ENCODE results near the gene RPS6KA2. TPM values are rescaled to one million over a fixed set of nuclear protein-coding genes. Genes with fewer than 3 reads are reported as not detected.

Gene RPS6KA2
- total RNA-seq, 1 donor = 4.6 TPM

DNA sequence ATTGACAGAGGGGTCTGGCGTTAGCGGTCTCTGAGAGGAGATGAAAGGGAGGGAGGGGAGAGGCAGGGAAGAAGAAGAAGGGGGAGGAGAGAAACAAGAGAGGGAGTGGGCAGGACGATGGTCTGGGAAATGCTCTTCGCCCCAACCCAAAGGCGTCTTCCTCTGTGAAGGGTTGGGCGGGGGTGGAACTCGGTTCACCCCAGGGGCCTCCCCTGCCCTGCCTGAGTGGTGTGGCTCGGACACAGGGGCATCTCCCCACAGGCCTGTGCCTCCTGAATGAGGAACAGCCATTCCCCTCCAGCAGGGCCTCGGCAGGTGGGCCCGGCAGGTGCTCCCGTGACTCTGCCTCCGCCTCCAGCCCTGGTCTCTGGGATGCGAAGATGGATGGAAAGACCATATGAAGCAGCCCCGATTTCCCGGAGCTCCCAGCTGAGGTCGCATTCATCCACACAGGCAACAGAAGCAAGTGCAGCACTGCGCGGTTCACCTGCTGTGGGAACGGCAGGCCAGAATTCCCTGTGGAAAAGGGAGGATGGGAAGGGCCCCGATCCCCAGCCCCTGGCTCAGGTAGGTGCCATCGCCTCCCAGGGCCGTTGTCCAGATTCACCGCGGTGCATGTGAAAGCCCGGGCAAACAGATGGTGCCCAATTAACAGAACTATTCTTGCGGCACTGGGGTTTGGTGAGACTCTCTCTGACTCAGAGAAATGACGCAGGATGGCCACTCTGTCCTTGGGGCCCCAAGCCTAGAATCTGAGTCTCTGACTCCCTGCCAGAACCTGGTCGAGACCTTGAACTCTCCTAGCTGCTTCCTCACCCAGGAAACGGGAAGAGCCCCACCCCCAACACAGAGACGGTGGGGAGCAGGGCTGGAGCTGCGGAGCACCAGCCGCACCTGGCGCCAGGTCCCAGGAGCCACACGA lies 29.4 kb upstream of the RPS6KA2 start:
- peak in 1 of 3 donors; percentile 27 for DNase-seq (ENCODE audit: low read depth in 2 of 3, low spot score in 2 of 3)

DNA sequence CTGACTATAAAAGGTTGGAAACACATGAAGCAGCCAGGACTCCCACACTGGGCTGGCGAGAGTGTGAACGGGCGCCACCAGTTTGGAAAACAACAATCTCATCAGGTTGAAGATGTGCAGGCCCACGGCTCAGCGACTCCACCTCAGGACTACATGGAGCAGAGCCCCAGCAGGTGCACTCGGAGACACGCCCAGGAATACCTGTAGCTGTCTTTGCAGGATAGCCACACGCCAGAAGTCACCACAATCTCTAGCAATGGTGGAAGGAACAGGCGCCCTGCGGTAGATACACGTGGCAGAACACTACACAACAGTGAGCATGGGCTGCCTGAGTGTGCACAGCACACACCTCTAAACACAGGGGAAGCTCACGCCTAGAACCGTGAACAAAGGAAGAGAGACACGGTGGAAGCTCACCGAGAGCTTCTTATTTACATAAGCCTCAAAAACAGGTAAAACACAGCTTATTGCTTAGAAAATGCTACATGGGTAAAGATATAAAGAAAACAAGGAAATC lies 28.7 kb upstream of the RPS6KA2 start:
- no peak for DNase-seq (ENCODE audit: low read depth in 2 of 3, low spot score in 2 of 3)

DNA sequence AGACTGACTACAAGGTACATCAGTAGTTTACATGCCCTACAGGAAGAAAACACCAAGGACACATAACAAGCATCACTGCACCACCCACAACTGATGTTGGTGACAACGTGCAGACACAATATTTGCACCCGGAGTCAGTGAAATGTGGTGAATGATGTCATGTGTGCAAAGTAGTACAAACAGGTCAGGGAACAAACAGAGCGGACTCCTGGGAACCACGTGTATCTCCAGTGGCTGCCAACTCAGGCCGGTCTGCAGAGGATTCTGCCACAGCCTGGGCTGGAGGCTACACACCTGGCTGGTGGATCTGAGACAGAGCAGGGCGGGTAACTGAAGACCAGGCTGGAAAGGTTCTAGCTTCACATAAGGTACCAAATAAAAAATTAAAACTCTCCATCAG lies 28.2 kb upstream of the RPS6KA2 start:
- no peak for DNase-seq (ENCODE audit: low read depth in 2 of 3, low spot score in 2 of 3)

DNA sequence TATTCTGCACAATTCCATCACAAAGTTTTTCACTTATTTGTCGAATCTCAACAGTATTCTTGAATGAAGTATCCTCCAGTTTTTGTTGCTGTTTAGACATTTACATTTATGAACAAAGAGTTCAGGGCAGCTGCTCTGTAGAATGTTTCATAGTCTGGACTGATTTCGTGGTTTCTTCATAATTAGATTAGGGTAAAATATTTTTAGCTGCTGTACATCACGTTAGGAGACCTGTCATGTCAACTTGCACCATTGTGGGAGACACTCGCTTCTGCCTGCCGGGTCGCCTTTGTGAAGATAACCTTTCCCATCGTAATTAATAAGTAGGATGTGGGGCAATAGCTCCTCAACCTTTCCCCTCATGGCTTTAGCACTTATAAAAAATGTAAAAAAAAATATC lies 27.5 kb upstream of the RPS6KA2 start:
- no peak for DNase-seq (ENCODE audit: low read depth in 2 of 3, low spot score in 2 of 3)

DNA sequence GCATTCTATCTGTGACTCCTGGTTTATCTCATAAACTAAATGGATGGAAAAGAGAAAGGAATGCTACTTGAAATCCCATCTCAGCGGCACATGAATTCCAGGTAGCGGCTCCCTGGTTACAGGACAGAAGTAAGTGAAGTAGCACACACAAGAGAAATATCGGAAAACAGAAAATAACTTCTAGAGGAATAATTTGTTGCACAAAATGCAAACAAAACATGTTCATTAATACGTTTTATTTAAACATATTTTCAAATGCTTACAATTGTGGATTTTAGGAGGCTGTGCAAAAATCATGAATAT lies 26.5 kb upstream of the RPS6KA2 start:
- DNase-seq (ENCODE audit: low read depth in 2 of 3, low spot score in 2 of 3) = no peak

DNA sequence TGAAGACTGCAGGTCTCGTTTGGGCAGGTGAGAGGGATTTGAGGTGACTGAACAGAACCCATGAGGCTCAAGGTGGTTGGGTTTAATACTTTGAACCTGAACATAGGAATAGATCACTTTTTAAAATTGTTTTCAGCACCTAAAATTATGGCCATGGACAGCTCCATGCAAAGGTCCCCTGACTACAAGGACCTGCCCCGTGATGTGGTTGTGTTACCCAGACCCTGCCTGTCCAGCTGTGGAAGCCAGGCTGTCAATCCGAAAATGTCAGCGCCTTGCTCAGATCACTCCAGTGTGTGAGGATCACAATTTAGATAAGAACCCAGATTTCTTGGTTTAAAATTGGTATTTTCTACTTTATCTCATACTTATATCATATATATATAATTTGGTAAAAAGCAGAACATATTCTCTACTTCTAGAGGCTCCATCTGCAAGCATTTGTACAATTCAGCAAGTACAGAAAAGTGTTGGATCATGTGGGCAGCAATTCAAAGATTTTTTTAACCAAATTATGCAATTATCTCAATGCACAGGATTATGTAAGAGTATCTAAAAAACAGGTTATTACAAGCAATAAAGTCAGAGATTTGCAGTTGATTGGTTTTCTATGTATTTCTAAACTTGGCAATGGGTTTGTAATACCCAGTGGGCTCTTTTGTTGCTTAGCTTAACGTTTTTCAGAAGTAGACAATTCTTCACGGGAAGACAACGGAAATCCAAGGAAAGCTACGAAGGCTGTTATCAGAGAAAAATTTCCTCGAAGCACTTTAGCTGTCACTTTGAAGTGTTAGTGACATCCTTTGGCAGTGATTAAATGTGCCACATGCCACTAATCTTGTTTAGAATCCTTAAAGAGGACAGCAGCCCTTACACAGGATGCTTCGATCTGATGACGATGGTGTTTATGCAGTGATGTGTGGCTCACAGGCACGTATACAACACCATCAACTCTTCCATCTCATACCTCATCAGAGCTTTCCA lies 24.1 kb upstream of the RPS6KA2 start:
- no peak for DNase-seq (ENCODE audit: low read depth in 2 of 3, low spot score in 2 of 3)

DNA sequence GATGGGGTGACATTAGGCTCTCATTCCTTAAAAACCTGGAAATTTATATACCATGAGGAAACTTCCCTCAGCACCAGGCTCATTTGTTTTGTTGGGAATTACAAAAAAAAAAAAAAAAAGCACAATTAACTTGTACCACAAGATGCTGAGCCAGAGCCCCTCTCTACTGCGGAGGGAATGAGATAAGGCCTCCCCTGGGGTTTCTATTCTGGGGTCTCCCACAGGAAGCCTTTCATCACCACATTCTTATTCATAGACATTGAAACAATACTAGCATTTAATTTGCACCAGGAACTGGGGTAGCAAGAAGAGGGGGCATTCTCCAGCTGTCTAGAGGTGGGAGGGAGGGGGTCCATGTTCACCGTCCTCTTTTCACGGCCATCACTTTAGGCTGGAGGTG lies 23.0 kb upstream of the RPS6KA2 start:
- no peak for DNase-seq (ENCODE audit: low read depth in 2 of 3, low spot score in 2 of 3)

DNA sequence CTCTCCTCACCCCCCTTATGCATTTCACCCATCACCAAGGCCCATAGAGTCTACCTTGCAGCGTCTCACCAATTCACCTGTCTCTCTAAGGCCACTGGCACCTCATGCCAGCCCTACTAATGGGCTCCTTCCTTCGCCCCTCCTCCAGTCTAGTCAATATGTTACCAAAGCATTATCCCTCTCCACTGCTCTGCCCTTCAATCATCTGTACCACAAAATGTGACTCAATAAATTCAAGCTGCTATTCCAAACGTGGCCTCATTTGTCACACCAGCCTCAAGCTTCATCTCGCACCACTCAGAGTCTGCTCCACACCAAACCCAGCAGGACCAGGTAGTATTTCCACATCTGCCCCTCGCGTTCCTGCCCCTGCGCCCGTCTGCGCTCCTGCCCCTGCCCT lies 21.8 kb upstream of the RPS6KA2 start:
- DNase-seq (ENCODE audit: low read depth in 2 of 3, low spot score in 2 of 3) = no peak

DNA sequence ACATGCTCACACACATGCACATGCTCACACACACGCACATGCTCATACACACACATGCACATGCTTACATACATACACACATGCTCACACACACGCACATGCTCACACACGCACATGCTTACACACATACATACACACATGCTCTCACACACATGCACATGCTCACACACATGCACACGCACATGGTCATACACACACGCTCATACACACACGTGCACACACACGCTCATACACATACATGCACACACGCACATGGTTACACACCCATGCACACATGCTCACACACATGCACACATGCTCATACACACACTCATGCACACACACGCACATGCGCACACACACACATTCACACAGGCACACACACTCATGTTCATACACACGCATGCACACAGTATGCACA lies 20.8 kb upstream of the RPS6KA2 start:
- no peak for DNase-seq (ENCODE audit: low read depth in 2 of 3, low spot score in 2 of 3)

DNA sequence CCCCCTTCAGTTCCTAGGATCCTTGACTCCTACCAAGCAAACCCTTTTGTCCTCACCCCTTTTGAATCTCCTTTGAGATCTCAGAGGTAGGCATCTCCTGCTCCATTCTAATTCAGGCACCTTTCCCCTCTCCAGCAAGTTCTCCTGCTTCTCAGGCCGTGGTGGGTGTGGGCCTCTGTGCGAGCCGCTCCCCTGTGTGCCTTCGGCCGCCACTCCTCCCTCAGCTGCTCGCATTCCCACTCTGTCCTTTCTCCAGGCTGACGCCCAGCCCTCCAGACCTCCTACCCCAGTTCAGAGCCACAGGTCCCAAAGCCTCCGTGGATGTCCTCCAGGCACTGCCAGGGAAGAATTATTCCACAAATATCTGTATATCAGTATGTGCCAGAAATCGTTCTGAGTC lies 19.7 kb upstream of the RPS6KA2 start:
- DNase-seq (ENCODE audit: low read depth in 2 of 3, low spot score in 2 of 3) = no peak

DNA sequence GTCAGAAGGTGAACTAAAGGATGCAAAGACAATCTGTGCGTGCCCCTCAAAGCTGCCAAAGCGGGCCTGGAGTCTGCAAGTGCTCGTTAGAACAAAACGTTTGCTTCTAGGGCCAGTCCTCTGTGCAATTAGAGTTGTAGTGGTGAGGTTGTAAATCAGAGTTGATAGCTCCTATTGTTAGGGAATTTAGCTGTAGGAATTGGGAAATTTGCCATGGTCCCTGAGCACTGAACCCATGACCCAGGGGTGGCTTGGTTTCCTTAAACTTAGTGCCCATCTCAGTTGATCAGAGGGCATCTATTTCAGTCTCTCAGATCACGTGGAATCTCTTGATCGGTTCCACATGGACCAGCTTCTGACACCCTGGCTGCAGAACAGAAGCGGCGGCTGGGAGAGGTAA lies 18.8 kb upstream of the RPS6KA2 start:
- DNase-seq (ENCODE audit: low read depth in 2 of 3, low spot score in 2 of 3) = no peak

DNA sequence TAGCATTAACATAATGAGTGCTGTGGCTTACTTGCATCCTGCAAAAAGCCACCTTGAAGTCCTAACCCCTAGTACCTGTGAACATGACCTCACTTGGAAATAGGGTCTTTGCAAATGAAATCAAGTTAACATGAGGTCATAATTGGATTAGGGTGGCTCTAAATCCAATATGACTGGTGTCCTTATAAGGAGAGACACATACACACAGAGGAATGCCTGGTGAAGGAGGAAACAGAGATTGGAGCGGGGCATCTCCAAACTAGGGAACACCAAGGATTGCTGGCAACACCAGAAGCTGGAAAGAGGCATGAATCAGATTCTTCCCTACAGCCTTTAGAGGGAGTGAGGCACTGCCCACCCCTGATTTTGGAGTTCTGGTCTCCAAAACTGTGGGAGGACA lies 17.6 kb upstream of the RPS6KA2 start:
- no peak for DNase-seq (ENCODE audit: low read depth in 2 of 3, low spot score in 2 of 3)

DNA sequence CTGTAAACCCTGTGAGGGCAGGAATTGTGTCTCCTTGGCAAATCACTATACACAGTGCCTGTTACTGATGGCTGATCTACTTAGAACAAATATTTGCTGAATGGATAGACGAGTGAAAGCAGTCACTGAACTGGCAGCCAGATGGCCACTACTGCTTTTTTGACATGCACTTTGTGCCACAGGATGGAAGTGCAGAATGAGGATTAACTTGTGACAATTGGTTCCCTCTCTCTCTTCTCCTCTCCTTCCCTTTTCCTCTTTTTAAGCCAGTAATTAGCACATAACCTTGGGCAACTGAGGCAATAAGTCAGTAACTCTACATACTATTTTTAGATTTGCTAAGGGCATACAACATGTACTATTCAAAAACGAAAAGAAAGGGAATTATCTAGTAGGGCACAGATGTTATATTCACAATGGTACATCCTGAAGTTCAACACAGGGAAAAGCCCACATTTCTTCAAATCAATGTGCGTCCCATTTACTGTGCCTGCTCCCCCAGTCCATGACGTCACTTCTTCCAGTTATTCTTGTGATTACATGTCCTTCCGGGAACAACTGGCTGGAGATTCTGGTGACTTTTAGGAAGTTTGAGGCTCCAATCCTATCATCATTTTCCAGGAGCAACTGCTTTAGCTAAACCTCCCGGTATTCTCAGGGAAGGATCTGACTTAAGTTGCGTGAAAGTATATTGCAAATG lies 17.0 kb upstream of the RPS6KA2 start:
- no peak for DNase-seq (ENCODE audit: low read depth in 2 of 3, low spot score in 2 of 3)

DNA sequence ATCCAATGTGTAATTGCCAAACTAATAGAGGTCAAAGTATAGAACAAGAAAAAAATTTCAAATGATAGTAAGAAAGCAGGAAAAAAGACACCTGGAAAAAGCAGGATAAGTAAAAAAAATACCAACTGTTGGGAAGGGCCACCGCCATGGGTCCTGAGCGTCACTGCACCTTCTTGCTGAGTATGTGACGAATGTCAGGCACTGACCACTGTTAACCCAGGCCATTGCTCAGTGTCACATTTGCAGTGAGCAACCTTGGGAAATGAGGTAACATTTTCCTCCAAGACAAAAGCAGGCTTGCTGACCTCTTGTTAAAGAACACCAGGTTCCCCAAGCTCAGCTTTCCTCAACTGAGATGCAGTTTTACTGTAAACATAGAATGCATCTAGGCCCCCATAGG lies 15.6 kb upstream of the RPS6KA2 start:
- DNase-seq (ENCODE audit: low read depth in 2 of 3, low spot score in 2 of 3) = no peak

DNA sequence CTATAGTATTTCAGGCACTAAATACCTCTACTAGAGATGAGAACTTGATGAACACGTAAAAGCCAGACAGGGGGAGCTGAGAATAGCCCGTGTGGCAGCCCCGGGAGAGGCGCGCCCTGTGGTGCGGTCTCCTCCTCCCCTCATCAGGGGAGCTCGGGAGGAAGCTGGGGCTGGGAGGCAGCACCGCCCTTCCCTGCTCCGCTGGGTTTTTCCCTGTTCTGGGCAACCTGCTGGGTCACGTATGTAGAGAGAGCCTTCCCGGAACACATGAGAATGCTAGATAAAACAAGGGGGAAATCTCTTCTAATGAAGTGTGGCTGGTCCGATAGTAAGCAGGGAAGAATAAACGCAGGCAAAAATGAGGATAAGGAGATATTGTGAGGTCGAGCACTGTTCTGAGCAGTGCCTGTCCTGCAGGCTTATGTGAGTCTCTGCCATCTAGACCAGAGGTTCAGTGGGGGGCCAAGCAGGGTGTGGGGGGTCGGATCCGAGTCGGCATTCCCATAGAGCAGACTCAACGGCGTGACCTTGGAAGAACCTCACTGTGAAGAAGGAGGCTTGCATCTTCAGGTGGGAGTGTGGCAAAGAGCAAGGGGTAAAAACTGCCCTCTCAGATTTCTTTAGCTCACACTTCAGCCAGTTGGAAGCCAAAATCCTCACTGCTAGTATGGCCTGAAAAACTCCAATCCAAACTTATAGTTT lies 13.4 kb upstream of the RPS6KA2 start:
- DNase-seq (ENCODE audit: low read depth in 2 of 3, low spot score in 2 of 3) = peak in 2 of 3 donors; percentile 22 to 36

DNA sequence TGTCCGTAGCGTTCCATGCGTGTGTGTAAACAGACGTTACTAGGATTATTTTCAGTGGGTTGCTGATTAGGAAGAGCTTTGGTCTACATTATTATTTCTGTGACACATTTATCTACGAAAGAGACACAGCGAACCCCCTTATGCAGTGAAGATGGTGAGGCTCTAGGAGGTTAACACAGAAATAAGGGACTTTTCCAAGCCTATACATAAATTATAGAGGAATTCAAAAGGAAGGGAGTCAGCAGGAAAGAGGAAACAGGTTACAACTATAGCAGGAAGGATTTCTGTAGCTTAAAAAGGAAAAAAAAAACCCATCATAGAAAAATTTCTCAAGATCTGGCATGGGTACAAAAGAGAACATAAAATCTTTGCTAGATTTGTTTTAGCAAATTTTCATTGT lies 12.9 kb upstream of the RPS6KA2 start:
- no peak for DNase-seq (ENCODE audit: low read depth in 2 of 3, low spot score in 2 of 3)

DNA sequence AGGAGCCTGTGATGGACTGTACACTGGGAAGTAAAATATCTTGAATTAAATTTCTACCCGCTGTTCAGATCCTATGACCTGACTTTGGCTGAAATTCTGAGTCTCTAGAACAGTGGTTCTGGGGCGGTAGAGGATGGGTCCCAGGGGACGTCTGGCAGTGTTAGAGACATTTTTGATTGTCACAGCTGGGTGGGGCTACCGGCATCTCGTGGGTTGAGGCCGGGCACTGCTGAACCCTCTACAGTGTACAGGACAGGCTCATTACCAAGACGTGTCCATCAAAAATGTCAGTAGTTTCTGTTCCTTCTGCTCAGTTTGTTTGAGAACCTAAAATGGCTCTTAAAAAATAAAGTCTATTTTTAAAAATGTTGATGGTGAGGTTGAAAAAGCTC lies 11.5 kb upstream of the RPS6KA2 start:
- DNase-seq (ENCODE audit: low read depth in 2 of 3, low spot score in 2 of 3) = no peak

DNA sequence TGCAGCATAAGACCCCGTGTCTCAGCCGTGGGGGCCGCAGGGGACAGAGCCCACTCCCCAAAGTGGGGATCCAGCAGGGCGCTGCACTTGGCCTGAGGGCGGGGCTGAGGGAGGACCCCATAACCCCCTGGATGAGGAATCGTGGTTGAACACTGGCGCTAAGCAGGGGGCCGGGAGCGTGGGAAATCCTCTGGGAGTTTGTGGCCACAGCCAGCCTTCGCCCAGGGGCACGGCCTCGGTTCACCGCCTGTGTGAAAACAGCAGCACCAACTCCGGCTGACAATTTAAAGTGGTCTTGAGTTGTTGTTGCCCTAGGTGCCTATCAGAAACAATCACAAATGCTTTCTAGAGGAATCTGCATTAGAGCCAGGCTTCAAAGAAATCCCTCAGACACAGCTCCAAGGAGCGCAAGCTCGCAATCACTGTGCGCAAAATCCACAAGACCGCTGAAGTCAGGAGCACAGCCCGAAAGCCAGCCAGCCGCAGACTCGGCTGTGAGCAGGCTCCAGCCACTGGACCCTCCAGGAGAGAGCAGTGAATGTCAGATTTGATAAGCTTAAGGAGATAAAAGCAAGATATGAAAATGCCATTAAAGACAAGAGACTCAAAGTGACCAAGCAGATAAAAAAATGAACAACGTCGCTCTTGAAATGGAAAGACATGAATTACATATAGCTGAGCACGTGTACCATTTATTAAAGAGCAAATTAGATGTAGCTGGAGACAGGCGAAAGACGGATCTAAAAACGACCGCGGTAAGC lies 10.9 kb upstream of the RPS6KA2 start:
- no peak for DNase-seq (ENCODE audit: low read depth in 2 of 3, low spot score in 2 of 3)

DNA sequence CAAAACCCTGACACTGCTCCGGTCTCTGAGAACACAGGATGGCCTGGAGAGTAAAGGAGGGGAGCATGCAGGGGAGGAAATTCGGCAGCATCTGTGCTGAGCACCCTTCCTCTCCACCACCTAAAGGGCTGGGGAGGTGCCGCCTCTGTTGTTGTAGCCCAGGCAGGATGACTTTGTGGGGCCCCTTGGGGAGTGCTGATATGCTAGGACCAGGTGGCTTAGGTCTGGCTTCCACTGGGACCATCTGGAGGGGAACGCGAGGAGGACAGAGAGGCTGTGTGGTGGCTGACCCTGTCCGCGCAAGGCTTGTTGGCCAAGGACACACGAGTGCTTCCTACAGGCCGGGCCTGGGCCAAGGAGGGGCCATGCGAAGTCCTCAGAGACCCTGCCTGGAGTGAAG lies 9.9 kb upstream of the RPS6KA2 start:
- no peak for DNase-seq (ENCODE audit: low read depth in 2 of 3, low spot score in 2 of 3)

All from hematopoietic multipotent progenitor cell (in vitro differentiated cells).